HepG2 (cell line): Measurements from ENCODE around the gene STARD13. TPM values are rescaled to one million over a fixed set of nuclear protein-coding genes. Genes with fewer than 3 reads are reported as not detected.

Experiments used
- ARID5B ChIP-seq: IDR thresholded peaks from 2 replicates; pipeline ENCODE4 v1.4.0; 2020; ENCODE audit warnings: mild to moderate bottlenecking, missing genetic modification reagents
- ELF3 ChIP-seq: IDR thresholded peaks from 2 replicates; pipeline ENCODE4 v1.6.1; 2016; ENCODE audit warnings: missing genetic modification reagents, missing compliant biosample characterization
- HCFC1 ChIP-seq: fragments of 150-350 bp; IDR thresholded peaks from 2 replicates; pipeline ENCODE4 v1.6.1; 2014; ENCODE audit warnings: low read depth, low read length
- MAFF ChIP-seq: IDR thresholded peaks from 2 replicates; pipeline ENCODE4 v1.6.1; 2011; ENCODE audit warnings: low read depth, low read length, improper control_type of control experiment
- MEIS1 ChIP-seq: sonication (generic); formaldehyde crosslinking; IDR thresholded peaks from 2 replicates; pipeline ENCODE4 v1.9.0; 2021; ENCODE audit warnings: mild to moderate bottlenecking, missing genetic modification reagents, moderate library complexity, borderline replicate concordance
- NR3C1 ChIP-seq: sonication (generic); formaldehyde crosslinking; IDR thresholded peaks from 2 replicates; pipeline ENCODE4 v1.4.0; 2020; ENCODE audit warnings: missing genetic modification reagents
- RORA ChIP-seq: sonication (generic); formaldehyde crosslinking; IDR thresholded peaks from 2 replicates; pipeline ENCODE4 v1.5.0; 2020; ENCODE audit warnings: mild to moderate bottlenecking, missing genetic modification reagents, moderate library complexity
- SALL1 ChIP-seq: sonication (generic); formaldehyde crosslinking; IDR thresholded peaks from 2 replicates; pipeline ENCODE4 v1.8.0; 2022; ENCODE audit warnings: mild to moderate bottlenecking, missing genetic modification reagents
- TAF1 ChIP-seq: sonication (generic); formaldehyde crosslinking; IDR thresholded peaks from 2 replicates; pipeline ENCODE4 v1.4.0; 2020; ENCODE audit warnings: missing genetic modification reagents
- TCF7 ChIP-seq: sonication (generic); IDR thresholded peaks from 2 replicates; pipeline ENCODE4 v1.6.1; 2016; ENCODE audit warnings: antibody characterized with exemption, low read depth
- TEAD3 ChIP-seq: optimal IDR thresholded peaks from 2 replicates; pipeline ENCODE3; 2016; ENCODE audit warnings: borderline replicate concordance
- UBTF ChIP-seq: sonication (generic); formaldehyde crosslinking; IDR thresholded peaks from 2 replicates; pipeline ENCODE4 v1.4.0; 2020; ENCODE audit warnings: mild to moderate bottlenecking, missing genetic modification reagents
- ZFY ChIP-seq: sonication (generic); formaldehyde crosslinking; IDR thresholded peaks from 2 replicates; pipeline ENCODE4 v1.4.0; 2020; ENCODE audit warnings: missing genetic modification reagents
- ZNF101 ChIP-seq: sonication (generic); formaldehyde crosslinking; IDR thresholded peaks from 2 replicates; pipeline ENCODE4 v1.4.0; 2020; ENCODE audit warnings: mild to moderate bottlenecking, low read depth, missing genetic modification reagents, borderline replicate concordance
- ZNF281 ChIP-seq: sonication (generic); formaldehyde crosslinking; IDR thresholded peaks from 2 replicates; pipeline ENCODE4 v1.4.0; 2020; ENCODE audit warnings: missing genetic modification reagents, borderline replicate concordance
- ZNF737 ChIP-seq: sonication (generic); formaldehyde crosslinking; IDR thresholded peaks from 2 replicates; pipeline ENCODE4 v1.5.0; 2020; ENCODE audit warnings: missing genetic modification reagents, mild to moderate bottlenecking, borderline replicate concordance
- ZNF775 ChIP-seq: sonication (generic); formaldehyde crosslinking; IDR thresholded peaks from 2 replicates; pipeline ENCODE4 v1.4.0; 2020; ENCODE audit warnings: missing genetic modification reagents, mild to moderate bottlenecking, moderate library complexity, borderline replicate concordance
- ZNF850 ChIP-seq: sonication (generic); formaldehyde crosslinking; conservative IDR thresholded peaks from 2 replicates; pipeline ENCODE4 v1.9.0; 2021; ENCODE audit warnings: mild to moderate bottlenecking, missing genetic modification reagents
- ZSCAN5A ChIP-seq: sonication (generic); formaldehyde crosslinking; IDR thresholded peaks from 2 replicates; pipeline ENCODE4 v1.8.0; 2022; ENCODE audit warnings: mild to moderate bottlenecking, missing genetic modification reagents, borderline replicate concordance
- polyA plus RNA-seq, 8 experiments: library from polyadenylated mRNA; depleted of rRNA in 3 of 8; stranded (reverse) in 7 of 8; unstranded in 1 of 8; fragments of >200 nt; fragmentation: Illumina TruSeq in 4 of 8; extraction: Trizol in 4 of 8; gene quantifications; 2 replicates each; pipeline versions ENCODE4 v1.2.1 to v1.2.3, GENCODE V29; 2011 to 2016; ENCODE audit warnings: low read depth in 4 of 8, missing spikeins in 1 of 8, mixed read lengths in 1 of 8; ENCODE audit not compliant: insufficient read depth in 1 of 8
- total RNA-seq, 5 experiments: library from RNA; depleted of rRNA; stranded (reverse); fragments of >200 nt; fragmentation: Illumina TruSeq; extraction: Trizol; gene quantifications; 2 replicates each; pipeline ENCODE4 v1.2.3, GENCODE V29; 2016; ENCODE audit warnings: low read depth in 1 of 5

STARD13 gene
- total and polyA plus RNA-seq, 2 of the 13 experiments (the other 11 are each of a cell fraction or from before 2014, with no cell fraction given), result 12.8 to 14.3 TPM

DNA sequence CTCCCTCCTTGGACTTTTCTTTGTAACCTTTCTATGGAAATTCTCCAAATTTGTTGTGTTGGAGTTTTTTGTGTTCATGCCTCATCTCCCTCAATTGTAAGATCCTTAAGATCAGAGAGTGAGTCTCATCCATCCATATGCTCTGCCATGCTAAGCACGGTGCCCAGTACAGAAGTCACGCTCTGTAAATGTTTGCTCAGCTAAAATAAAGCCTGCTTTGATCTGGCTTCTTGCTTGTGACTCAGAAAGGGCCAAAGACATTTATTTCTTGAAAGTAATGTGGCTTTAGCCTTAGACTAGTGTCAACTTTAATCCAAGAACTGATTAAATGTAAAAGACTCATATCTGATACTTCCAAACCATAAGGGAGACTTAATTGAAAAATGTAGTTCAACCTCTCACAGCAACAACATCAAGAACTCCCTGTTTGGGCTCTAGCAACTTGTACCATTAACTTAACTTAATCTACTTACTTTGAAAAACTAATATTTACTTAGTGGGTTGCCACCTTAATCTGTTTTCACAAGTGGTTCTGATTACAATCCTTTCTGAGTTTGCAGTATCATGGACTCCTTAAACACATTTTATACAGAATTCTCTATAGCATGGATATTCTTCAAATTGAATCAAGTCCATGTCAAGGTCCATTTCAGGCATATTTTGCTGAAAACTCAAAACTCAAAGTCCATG is 169.1 kb downstream of the STARD13 start (continued):
- TF ChIP-seq UBTF (no peak), MEIS1 (CRISPR knock-in tag) (no peak), ZNF850 (CRISPR knock-in tag) (no peak), TCF7 (peak; percentile 85), RORA (no peak), ZSCAN5A (no peak), ZNF281 (CRISPR knock-in tag) (no peak), ZNF101 (no peak), NR3C1 (CRISPR knock-in tag) (no peak), TEAD3 (CRISPR knock-in tag) (no peak), ZNF737 (CRISPR knock-in tag) (no peak), ARID5B (peak; percentile 80), HCFC1 (no peak), SALL1 (no peak), TAF1 (CRISPR knock-in tag) (no peak), MAFF (peak; percentile 55), ZFY (CRISPR knock-in tag) (no peak), ZNF775 (CRISPR knock-in tag) (no peak), ELF3 (CRISPR knock-in tag) (no peak)
